Hematopoietic multipotent progenitor cell treated with erythropoietin and hydrocortisone succinate and interleukin-3 and kit ligand, for 6 days (in vitro differentiated cells): Measurements from ENCODE around the gene NACC1.

Experiments
- DNase-seq: peaks from one replicate; pipeline ENCODE4 v3.0.0-alpha.2; 2015

NACC1 gene

GRCh38 chr19:13117772-13118423 is at the start of gene NACC1:
TSS of gene NACC1 (plus strand) at chr19:13118264. CDS start at chr19:13135208, 16,944 bp downstream.
- DNase-seq, result peak; percentile 94

DNA sequence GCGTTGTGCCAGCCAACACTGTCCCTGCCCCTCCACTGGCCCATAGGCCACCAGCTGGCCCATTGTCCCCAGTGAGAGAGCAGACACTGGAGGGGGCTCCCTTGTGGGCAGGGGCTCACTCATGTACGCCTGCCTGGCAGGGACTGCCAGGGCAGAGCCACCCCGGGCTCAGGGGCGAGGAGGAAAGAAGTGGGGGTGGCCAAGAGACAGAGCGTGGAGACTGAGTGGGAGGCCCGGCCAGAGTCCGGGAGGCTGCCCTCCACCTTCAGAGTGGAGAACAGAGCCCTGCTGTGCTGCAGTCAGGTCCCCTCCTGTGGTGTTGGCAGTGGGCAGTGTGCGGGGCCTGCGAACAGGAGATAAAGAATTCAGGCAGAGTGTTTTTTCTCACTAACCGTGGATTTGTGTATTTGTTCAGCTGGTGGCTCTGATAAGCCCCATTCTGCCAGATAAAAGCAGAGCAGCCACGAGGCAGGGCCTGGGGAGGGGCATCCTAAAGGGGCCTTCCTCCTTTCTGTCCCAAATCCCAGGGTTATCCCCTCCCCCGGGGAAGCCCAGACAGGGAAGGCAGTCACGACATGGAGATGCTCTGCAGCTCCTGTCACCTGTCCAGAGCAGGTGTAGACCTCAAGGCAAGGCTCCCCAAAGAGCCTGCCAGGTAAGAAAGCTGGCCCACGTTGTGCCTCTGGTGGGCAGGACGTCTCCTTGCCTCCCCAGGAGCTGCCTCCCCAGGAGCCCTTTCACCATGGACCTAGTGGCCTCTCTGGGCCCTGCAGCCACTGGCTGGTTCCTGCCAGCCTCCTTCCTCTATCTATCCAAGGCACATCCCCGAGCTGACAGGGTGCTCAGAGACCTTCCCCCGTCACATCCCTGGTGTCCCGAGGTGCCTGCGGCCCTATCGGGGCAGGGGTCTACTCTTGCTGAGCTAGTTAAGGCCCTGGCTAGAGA is 48.4 kb upstream of the NACC1 start:
- DNase-seq, result peak; percentile 97

DNA sequence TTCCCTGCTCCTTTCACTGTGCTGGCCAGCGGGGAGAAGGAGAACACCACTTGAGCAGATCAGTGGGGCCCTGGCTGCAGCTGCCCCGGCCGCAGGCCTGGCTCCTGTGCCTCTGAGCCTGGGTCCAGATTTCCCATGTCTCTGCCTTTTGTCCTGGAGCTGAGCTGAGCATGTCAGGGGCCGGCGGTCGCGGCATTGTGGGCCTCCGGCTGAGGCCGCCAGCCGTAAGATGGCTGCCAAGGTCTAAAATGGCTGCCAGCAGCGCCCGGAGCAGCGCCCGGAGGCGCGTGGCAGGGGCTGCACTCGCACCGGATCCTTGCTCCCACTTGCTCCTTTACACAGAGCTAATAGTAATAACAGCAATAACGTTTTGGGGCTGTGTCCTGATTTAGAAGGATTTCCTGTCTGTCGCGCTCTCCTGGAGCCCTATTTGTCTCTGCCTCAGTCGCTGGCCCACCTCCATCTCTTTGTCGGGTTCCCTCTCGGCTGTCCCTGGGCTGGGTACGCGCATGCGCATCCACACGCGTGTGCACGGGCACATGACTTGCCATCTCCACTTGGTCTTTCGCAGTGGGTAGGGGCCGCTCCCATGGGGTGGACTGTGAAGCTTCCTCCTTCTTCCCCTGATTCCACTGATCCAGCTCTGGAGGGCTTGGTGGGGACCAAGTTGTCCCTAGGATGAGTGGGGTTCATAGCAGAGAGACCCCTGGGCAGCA is 47.5 kb upstream of the NACC1 start:
- no peak for DNase-seq

GRCh38 chr19:13071444-13072187 is 46.4 kb upstream of the NACC1 start:
- no peak for DNase-seq

DNA sequence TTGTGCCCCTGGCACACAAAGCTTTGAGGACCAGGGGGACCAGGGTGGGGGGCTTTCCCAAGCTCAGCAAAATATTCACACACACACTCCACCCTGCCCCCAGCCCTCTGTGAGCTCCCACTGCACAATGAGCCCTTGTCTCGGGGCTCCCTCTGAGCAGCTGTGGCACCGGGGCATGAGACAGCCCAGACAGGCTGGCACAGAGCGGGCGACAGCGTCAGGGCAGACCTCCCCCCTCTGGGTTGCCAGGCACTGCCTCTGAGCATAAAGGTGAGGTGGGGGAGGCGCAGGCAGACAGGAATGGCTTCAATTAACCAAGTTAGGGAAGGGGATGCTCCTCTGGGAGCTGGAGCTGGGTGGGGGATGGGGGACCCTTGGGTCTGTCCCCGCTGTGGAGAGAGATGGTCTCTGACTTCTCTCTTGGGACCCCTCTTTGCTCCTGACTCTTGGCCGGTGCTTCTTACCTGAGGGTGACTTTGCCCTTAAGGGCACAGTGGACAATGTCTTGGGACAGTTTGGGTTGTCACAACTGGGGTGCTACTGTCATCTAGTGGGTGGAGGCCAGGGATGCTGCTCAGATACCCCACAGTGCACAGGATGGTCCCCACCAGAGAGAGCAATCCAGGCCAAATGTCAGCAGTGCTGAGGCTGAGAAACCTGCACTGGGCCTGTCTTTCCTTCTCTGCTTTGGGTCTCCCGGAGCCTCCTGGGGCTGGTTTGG is 45.7 kb upstream of the NACC1 start:
- DNase-seq, result peak; percentile 60

- DNase-seq, result no peak
Measured at GRCh38 chr19:13073263-13073662, 44.8 kb upstream of the NACC1 start.

GRCh38 chr19:13074378-13074777 is 43.7 kb upstream of the NACC1 start:
- no peak for DNase-seq

DNA sequence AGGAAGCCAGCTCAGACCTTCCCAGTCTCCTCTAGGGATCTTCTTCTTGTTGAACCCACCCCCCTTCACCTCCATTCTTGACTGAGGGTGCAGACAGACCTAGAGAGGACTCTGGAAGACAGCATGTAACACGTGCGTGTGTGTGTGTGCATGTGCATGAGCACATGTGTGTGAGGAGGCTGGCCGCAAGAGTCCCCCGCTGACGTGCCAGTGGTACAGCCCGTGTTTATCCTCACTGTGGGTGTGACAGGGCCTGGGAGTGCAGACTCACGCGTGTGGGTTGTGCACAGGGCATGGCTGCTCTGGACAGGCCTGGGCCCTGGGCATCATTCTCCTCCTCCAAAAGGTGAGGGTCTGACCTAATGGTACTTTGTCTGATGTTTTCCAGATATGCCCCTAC is 41.7 kb upstream of the NACC1 start:
- no peak for DNase-seq

DNA sequence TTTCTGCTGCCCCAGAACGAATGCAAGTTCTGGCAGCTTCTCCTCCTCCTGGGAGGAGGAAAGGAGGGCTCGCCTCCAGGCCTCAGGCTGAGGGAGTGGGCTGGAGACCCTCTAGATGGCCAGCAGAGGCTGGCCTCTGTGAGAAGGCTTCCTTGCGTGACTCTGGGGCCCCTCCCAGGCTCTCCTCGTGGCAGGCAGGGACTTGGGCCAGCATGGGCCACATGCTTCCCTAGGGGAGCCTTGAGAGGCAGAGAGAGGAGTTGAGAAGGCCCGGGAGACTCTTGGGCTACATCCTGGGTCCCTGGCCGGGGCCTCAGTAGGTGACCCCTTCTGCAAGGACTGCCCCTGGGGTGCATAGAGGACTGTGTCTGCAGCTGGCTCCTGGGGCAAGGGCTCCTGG is 41.3 kb upstream of the NACC1 start:
- no peak for DNase-seq

- peak; percentile 92 for DNase-seq
Measured at GRCh38 chr19:13077240-13077639, 40.8 kb upstream of the NACC1 start.

DNA sequence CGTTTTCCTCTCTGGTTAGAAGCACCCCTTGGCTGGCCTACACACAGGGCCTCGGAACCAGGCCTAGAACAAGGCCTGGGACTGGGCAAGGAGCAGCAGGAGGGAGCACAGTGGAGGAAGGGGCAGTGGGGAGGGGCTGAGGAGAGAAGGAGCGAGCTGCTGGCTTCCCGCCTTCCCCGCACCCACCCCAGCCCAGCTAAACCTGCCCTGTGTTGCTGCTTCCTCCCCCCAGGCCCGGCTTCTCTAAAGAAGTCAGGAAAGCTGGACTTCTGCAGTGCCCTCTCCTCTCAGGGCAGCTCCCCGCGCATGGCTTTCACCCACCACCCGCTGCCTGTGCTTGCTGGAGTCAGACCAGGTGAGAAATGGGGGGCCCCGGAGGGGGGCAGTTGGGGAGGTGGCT is 39.7 kb upstream of the NACC1 start:
- DNase-seq, result no peak

DNA sequence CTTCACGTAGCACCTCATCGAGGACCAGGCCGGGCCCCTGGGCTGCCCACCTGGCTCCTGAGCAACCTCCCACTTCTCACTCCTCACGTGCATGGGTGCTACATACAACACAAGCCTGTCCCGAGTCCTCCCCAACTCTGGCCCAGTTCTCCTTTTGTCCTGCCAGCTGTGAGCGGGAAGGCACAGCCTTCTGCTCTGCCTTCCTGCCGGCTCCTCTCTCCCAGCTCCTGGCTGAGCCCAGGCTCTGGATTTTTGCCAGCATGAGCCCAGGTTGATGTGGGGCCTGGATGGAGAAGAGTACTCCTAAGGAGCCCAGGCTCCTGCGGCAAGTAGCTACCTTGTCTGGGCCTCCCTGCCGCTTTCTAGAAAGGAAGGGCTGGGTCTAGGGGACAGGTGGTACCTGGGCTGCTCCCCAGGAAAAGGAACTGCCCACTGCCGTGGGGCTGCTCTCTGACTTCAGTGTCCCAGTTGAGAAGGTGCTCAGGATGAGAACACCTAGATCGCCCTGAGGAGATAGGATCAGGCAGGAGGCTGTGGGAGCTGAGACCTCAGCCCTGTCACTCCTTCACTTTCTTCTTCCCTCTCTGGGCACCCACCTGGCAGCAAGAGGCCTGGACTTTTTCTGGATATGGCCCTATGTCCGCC is 39.0 kb upstream of the NACC1 start:
- no peak for DNase-seq

- peak; percentile 94 for DNase-seq
Measured at GRCh38 chr19:13079542-13079986, 38.5 kb upstream of the NACC1 start.

GRCh38 chr19:13082192-13083007 is 35.7 kb upstream of the NACC1 start:
- peak; percentile 69 for DNase-seq

GRCh38 chr19:13083008-13083404 is 35.1 kb upstream of the NACC1 start:
- DNase-seq, result no peak

- DNase-seq, result no peak
Measured at GRCh38 chr19:13083627-13084026, 34.4 kb upstream of the NACC1 start.

- no peak for DNase-seq
Measured at GRCh38 chr19:13085666-13086065, 32.4 kb upstream of the NACC1 start.

GRCh38 chr19:13086341-13086740 is 31.7 kb upstream of the NACC1 start:
- no peak for DNase-seq

DNA sequence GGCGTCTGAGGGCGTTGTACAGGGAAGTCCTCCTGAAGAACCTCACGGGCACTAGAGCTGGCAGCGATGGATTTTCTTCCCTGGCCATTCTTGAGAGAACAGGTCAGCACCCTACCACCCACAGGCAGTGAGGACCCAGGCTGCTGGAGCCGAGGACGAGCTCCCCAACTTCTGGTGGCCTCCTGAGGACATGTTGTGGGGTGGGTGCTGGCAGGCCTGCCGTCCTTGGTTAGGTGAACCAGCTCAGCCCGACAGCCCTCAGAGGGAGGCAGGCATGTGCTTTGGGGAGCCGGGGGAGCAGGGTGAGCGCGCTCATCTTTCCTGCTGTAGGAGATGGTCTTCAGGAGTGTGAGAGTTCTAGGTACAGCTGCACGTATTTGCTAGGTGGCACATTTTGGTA is 30.8 kb upstream of the NACC1 start:
- DNase-seq, result no peak

DNA sequence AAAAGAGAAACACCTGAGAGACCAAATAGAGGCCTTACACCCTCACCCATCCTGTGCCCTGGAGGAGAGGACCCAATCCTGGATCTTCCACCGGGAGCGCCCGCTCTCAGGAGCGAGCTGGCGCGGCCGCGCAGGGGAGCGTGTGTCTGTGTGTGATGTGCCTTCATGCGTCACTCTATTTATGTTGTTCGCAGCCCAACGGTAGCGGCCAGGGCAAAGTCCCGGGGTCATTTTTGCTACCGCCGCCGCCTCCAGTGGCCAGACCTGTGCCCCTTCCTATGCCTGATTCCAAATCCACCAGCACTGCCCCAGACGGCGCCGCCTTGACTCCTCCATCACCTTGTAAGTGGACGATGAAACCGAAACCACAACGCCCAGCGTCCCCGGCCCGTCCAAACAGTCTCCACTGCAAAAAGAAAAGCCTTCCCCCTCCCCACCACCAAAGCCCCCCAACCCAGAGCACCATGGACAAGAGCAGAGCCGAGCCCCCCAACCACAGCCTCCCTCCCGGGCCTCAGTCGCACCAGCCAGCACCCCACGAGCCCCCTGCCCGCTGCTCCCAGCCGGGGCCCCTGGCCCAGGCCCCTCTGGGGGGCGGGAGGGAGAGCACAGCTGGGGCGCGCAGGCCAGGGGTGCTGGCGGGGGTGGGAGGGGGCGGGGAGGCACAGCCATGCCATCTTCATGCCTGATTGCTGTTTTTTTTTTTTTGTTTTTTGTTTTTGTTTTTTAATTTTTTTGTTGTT is 30.1 kb upstream of the NACC1 start:
- DNase-seq, result no peak
